SIG-M5 (cell line): ENCODE results near the gene RNF112.

Source experiments
- DNase-seq: peaks from one replicate; lab custom pipeline; 2025; lab: John Stamatoyannopoulos, UW

The RNF112 gene, protein sequence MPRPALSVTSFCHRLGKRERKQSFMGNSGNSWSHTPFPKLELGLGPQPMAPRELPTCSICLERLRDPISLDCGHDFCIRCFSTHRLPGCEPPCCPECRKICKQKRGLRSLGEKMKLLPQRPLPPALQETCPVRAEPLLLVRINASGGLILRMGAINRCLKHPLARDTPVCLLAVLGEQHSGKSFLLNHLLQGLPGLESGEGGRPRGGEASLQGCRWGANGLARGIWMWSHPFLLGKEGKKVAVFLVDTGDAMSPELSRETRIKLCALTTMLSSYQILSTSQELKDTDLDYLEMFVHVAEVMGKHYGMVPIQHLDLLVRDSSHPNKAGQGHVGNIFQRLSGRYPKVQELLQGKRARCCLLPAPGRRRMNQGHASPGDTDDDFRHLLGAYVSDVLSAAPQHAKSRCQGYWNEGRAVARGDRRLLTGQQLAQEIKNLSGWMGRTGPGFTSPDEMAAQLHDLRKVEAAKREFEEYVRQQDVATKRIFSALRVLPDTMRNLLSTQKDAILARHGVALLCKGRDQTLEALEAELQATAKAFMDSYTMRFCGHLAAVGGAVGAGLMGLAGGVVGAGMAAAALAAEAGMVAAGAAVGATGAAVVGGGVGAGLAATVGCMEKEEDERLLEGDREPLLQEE

DNA sequence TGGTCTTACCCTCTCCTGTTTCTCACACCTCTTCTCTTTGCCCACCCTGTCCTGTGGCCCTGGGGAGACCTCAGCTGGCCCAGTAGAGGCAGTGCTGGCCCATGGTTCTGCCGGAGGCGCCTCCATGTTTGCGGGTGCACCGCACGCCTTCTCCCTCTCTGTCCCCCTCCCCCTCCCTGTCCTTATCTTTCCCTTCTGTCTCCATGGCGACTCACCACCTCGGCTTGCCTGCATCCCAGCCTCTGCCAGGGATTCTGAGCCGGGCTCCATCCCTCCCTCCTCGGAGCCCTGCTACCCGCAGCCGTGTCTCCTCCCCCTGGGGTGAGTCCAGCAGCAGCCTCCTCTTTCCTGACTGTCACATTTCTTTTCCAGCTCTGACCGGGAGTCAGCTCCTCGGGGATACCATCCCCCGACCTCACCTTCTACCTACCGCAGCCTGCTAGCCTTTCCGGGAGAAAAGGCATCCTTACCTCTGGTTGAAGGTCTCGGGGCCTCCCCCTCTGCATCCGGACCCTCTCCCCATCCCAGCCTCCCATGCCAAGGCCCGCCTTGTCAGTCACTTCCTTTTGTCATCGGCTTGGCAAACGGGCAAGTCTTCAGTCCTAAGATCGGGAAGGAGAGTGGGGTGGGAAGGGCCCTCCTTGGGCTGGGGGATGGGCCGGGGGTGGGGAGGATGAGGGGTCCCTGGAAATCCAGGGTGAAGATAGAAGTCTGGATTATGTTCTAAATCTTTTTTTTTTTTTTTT lies at the start of gene RNF112:
Gene RNF112, plus strand, starts transcription at position 358 of the 746 bp plus-strand sequence. Its CDS starts 177 bp downstream, at position 535.
- no peak for DNase-seq

DNA sequence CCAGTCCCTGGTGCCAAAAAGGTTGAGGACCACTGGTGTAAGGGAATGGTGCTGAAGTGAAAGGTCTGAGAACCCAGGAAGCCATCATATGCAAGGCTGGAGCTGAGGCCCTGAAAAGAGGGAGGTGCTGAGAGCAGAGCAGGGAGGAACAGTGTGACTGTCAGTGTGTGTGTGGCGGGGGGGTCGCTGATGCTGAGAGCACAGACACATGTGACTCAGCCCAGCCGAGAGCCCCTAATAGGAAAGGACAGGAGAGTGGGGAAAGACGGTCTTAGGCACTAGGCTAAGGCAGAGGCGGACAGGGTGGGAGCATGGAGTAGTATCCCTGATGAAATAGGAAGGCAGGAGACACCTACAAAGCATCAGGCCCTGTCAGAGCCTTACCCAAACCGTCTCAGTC lies 49.7 kb upstream of the RNF112 start:
- DNase-seq = no peak

DNA sequence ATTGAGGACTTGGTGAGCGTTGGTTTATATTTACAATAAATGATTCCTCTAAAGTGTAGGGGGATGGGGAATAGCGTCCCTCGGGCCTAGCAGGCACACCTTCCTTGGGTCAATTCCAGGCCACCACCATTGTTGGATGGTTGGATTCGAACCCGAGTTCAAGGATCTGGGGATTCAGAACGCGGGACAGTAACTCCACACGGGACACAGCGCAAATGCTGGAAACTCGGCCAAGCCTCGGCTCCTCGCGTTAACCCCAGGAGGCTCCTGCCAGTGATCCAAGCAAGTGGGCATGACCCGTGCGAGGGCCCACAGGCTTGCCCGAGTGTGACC lies 49.1 kb upstream of the RNF112 start:
- DNase-seq = no peak

DNA sequence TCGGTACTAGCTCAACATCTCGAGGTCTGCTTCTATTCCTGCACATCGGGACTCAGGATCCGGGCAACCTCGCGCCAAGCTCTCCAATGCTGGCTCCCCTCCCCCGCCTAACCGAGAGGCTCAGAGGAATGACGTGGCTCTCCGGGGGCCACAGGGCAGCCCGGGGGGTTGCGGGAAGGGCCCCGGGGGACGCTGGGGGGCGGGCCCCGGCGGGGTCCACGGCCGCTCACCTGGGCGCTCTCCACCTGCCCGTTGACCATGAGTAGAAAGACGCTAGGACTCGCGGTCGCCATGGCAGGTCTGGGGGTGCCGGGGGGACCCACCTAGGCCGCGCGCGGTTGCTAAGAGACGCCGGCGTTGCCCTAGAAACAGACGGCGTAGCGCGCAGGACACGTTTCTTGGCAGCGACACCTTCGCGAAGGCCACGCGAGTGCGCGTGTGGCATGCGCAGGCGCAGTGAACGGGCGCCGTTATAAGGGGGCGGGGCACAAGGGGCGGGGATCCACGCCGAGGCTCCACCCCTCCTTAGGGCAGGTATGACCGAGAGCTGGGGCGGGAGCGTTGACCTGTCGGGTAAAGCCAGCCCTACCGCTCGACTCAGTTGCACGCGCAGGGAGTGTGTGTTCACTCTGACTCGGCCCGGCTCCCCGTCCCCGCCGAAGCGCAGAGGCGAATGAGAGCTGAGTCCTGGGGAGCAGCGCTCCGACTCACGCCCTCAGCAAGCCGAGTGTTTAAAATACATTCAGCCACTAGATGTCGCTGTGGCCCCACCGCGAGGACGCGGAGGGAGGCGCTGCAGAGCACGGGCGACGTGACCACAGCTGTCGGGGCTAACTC lies 48.5 kb upstream of the RNF112 start, which contains the start of gene B9D1:
Gene B9D1, minus strand, starts transcription at position 447 of the 837 bp plus-strand sequence. Its CDS starts 154 bp downstream, at position 293.
- DNase-seq = no peak

DNA sequence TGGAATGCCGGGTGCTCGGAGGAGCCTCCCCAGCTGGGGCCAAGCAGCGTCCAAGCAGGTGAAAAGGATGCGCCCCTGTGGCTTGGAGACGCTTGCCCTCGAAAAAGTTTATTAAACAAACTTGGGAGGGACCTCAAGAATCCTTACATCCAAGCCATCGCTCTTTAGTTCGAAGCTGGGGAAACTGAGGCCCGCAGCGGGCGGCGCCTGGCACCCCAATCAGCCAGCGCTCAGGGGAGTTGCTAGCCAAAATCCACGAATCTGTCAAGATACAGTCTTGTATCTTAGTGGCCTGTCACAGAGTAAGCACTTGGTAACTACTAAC lies 48.0 kb upstream of the RNF112 start:
- DNase-seq = no peak

DNA sequence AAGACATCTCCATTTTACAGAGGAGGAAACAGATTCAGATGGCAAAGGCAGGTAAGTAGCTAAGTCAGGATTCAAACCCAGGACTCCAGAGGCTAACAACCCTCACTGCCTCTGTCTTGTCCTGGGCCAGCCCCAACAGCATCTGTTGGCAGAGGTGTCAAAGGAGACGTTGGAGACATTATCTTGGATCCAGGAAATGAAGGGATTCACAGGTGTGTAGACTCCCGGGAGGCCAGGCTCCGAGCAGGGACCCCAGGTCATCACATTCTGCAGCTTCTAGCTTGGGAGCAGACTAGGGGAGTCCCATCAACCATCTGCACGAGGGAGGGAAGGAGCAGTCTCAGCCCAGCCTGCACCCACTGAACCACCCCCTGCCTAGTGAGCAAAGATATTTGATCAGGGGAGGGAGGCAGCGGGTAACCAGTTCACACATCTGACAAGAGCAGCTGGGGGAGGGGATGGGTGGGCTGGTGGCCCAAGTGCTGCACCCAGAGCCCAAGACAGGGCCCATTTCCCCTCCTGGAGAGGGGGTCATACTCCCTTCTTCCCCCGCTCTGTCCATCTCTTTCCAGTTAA lies 47.5 kb upstream of the RNF112 start:
- no peak for DNase-seq

DNA sequence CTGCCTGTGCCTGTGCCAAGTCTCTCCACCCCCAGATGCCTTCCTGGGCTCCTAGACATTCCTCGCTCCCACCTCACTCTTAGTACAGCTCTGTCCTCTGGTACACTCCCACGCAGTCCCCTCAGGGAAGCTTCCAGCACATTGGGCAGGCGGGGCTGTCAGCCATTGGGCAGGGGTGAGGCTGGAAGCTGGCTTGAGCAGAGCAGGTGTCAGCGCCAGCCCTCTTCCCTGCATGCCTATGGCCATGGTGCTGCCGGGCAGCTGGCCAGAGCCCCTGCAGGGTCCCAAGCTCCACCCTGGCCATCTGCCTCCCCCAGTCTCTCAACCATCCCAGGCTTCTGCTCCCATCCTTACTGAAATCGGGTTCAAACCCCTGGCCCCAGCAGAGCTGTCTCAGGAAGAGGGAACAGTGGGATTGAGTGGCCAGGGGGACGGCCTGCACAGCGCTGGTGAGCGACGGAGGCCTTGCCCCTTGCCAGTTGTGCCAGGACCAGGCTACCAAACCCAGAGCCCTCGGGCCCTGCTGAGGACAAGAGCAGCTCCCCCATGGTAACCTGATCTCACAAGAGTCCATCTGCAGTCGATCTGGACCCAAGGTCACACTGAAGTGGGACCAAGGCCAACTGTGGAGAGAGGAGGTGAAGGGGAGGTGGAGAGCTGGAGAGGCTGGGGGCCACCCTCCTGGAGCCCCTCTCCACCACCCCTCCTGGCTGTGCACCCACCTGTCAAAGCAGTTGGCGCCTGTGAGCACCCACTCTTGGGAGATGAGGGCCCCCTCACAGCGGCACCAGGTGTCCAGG lies 46.1 kb upstream of the RNF112 start:
- no peak for DNase-seq

DNA sequence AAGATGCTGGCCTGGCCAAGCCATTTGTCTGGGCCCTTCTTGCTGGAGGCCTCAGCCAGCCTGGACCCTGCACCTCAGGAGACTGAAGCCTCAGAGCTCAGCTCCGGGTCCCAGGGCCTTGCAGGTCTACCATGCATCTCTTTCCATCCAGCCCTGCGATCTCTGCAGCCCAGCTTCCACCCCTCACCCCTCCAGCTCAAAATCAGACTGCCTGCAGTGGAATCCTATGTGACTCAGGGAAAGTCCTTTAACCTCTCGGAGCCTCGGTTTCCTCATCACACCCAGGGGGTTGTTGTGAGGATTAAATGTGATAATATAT lies 45.6 kb upstream of the RNF112 start:
- DNase-seq = no peak

DNA sequence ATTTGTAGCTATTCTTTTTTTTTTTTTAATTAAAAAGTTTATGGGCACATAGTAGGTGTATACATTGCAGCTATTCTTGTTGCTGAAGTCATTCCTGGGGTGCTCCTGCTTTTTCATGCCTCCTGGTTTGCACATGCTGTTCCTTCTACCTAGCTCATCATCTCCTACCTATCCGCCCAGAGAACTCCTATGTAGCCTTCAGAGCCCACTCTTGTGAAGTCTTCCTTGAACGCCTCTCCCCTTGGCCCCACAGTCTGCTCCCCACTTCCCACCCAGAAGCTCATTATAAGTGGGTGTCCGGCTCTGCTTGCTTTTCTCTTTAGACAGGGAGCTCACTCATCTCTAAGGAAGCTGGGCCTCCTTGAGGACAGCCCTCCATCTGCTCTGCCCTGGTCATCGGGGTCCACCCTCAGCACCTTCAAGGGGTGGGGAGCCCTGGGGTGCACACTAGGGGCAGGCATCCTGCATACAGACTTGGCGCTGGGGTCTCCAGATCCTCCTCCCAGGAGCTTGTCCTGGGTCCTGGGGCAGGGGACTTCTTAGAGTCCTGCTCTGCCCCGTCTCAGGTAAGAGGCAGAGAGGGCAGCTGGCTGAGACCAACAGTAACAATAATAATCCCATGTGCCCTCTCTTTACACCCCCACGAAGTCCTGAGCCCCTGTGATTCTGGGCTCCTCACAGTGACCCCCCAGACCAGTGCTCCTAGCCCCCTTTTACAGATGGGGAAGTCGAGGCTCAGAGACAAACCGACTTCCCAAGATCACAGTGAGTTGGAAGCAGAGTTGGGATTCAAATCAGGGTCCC lies 45.0 kb upstream of the RNF112 start:
- no peak for DNase-seq

DNA sequence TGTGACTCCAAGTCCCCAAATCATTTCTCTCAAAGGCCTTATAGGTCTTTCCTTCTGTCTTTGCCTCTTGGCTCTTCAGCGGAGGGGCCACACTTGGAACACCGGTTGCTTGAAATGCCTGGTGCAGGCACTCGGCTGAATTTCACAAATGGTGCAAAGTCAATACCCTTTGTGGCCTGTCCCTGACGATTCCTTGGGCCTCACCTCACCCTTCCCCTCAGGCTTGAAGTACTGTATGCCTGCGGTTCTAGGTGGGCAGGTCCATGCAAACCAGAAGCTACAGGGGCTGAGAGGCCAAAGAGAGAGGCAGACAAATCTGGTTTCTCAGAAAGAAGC lies 44.4 kb upstream of the RNF112 start:
- DNase-seq = no peak

DNA sequence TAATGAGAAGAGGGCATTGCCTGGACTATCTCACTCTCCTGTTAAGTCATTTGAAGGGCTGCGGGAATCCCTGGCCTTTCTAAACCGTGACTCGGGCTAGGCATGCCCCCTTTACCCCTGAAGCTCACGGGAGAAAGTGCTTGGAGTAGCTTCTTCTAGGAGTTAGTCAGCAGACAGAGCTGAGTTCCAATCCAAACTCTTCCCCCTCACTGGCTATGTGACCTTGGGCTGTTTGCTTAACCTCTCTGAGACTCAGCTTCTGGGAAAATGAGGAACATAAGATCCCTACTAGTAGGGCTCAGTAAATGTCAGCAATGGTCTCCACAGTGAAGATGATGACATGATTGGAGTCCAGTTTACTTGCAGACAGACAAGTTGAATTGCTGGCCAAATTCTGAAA lies 42.8 kb upstream of the RNF112 start:
- DNase-seq = no peak

DNA sequence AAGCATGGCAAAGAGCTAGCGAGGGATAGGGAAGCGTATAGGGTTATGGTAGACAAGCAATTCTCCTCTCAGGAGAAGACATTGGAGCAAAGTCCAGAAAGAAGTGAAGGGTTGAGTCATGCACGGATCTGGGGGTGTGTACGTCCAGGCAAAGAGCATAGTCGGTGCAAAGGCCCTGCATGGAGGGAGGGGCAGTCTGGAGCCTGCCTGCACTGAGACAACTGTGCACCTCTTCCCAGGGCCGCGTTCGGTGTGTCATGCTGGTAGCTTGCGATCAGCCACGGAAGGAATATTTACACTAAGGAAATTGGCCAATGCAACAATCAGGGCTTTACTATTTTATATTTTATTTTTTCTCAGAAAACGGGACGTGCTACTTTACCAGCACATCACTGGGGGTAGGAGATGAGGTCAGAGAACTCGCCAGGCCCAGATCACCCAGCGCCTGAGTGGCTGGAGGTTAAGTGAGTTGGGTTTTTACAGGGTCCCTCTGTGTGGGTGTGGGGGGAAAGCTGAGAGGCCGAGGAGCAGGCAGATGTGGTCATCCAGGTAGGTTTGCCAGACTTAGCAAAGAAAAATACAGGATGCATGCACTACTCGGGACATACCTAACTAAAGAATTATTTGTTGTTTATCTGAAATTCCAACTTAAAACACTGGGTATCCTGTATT lies 41.8 kb upstream of the RNF112 start:
- no peak for DNase-seq

DNA sequence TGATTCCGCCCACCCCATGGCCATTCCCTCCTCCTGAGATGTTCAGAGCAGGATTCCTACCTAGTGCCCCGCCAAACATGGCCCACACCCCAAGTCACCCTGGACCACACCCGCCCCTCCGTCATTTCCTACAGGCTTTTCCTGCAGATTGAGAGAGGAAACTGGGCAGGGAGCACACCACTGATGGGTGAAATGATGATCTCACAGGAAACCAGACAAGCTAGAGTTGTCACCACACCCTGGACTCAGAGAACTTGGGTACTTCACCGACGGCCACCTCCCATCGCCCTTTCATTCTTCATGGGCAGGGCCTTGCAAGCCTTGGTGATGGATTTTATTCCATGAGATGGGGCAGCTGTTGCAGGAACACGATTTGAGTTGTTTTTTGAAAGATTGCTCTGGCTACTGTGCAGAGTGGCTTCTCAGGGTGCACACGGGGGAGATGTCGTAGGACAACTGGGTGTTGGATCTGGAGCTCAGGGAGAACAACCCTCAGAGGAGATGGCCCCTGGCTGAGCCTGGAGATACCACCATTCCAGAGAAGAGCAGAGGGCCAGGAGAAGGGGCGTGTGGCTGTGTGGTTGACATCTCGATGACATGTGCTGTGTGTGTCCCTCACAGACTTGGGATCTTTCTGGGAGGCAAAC lies 41.1 kb upstream of the RNF112 start:
- DNase-seq = no peak

DNA sequence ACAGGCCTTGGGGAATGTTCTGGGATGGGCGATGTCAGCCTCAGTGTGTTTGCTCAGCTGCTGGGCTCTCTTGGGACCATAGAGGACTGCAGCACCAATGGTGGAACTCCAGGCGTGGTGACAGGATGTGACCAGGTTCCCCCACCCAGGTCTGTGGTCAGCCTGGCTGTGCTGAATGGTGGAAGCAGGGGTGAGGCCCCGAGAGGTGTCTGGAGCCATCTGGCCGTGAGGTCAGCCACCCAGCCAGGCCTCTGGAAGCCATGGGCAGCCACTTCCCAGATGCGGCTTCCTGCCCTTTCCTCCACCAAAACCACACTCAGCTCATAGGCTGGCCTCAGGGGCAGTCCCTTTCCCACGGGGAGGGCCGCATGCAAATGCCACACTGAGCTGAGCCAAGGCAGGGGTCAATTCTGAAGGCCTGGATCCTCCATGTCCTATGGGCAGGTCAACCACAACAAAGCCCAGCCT lies 40.5 kb upstream of the RNF112 start:
- no peak for DNase-seq

DNA sequence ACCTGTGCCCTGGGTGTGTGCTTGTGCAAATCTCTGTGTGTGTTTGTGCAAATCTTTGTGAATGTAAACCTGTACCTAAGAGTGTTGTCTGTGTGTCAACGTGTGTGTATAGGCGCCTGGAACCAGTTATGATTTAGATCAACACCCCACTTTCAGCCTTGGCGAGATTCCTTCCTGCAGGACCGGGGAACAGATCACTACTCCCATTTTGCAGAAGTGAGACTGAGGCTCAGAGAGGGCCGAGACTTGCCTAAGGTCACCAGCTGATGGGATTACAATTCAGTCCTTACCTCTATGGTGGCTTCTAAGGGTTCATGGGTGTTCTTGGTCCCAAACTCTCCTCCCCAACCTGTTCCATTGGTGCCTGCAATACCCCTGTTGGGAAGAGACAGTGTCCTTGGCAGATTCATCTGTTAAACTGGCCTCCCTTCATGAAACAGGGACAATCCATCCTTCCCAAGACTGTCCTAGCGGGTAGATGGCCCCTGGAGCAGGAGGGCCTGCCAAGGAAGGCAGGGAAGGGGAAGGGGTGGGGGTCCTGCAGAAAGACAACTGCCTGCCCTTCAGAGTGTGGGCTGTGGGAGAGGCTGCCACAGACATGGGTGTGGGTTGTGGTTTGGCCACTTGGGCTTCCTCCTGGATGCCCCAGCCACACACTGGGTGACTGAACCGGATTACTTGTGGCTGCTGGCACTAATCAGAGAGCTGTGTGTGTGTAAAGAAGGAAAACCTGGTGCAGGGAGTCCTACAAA lies 39.6 kb upstream of the RNF112 start:
- DNase-seq = no peak

DNA sequence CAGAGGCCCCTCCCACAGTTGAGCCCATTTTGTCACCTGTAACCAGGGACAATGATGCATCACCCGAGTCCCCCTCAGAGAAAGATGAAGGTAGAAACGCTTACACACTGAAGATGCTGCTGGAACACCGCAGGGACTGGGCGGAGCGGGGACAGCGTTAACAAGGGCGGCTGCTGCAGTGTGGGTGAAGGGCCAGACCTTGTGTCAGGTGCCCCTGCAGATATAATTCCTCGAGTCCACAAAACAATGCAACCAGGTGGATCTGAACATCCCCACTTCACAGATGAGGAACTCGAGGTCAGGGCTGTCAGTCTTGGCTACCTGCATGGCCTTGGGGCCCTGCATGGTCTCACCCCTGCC lies 39.0 kb upstream of the RNF112 start:
- DNase-seq = no peak

DNA sequence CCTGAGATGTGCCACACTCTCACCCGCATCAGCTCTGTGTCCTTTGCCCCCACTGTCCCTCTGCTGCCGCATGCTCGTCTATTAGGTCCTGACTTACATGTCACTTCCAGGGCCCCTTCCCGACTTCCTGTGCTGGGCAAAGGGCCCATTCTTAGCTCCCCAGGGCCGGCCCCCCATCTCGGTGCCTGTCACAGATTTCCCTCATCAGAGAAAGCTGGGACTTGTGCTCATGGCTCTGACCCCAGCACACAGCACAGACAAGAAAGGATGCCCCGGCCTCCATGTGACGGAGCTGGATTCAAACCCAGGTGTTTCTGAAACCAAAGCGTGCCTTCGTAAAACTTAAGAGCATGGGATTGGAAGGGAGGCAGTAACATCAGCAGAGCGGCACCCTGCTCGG lies 38.6 kb upstream of the RNF112 start:
- no peak for DNase-seq

DNA sequence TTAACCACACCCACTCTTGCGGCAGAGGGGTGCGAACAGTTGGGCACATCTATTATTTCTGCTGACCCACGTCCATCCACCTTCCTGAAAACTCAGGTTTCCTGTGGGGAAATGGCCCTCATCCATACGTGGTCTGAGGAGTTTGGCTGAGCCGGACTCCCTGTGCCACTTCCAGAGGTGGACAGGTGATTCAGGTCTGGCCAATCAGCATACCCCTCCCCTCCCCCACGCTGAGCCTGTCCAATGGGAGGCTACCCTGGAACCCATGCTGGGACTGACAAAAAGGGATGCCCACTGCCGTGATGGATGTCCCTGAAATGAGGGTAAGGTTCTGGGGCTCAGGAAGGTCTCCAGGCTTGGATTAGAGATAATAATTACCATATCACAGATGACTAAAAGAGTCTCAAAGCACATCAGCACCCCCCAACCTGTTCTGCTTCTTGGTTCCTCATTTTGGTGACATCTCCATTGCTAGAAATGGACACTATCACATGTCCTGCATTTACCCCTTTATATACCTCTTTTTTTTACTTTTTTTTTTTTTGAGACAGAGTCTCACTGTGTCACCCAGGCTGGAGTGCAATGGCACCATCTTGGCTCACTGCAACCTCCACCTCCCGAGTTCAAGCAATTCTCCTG lies 38.0 kb upstream of the RNF112 start:
- no peak for DNase-seq
